H1 (cell line): Measurements from ENCODE around the gene SMARCB1. TPM values are rescaled to one million over a fixed set of nuclear protein-coding genes. Genes with fewer than 3 reads are reported as not detected.

Source experiments
- CTCF ChIA-PET: fragments of 300-600 bp; sonication (Branson Sonifier 250); formaldehyde crosslinking; loops from one replicate; lab custom pipeline; 2021; ENCODE audit not compliant: partially characterized antibody; lab: Charles Lee
- POLR2A ChIA-PET: fragments of 300-600 bp; sonication (Branson Sonifier 250); formaldehyde crosslinking; loops from one replicate; lab custom pipeline; 2021; ENCODE audit warnings: inconsistent platforms; ENCODE audit not compliant: partially characterized antibody; lab: Charles Lee
- DNase-seq, 2 experiments: peaks; one replicate each; pipeline versions ENCODE4 v3.0.0 to v3.0.0-alpha.2; 2010 to 2022; ENCODE audit warnings: low spot score in 2 of 2, low read depth in 1 of 2, mixed read lengths in 1 of 2
- FAIRE-seq: peaks from 2 replicates; lab custom pipeline; 2011; peaks lifted over from hg19 to GRCh38; lab: Jason Lieb, UNC
- H2AFZ ChIP-seq: 2 replicates; pipeline ENCODE4 v1.8.1; 2012; ENCODE audit warnings: low read length, inconsistent platforms
- H2AK5ac ChIP-seq: 2 replicates; pipeline ENCODE4 v1.6.1; 2013; ENCODE audit warnings: low read depth, low read length
- H2BK120ac ChIP-seq: replicated peaks from 2 replicates; pipeline ENCODE3; 2013; ENCODE audit warnings: low read depth, low read length, inconsistent platforms
- H2BK12ac ChIP-seq: 2 replicates; pipeline ENCODE4 v1.6.1; 2013; ENCODE audit warnings: low read depth, low read length
- H2BK15ac ChIP-seq: 2 replicates; pipeline ENCODE4 v1.6.1; 2013; ENCODE audit warnings: low read length
- H2BK20ac ChIP-seq: 2 replicates; pipeline ENCODE4 v1.6.1; 2013; ENCODE audit warnings: low read length
- H2BK5ac ChIP-seq: 2 replicates; pipeline ENCODE4 v1.6.1; 2013; ENCODE audit warnings: low read depth, low read length
- H3K14ac ChIP-seq: 2 replicates; pipeline ENCODE4 v1.6.1; 2013; ENCODE audit warnings: inconsistent platforms; ENCODE audit not compliant: insufficient read length
- H3K18ac ChIP-seq: 2 replicates; pipeline ENCODE4 v1.6.1; 2013; ENCODE audit warnings: low read length; ENCODE audit errors: extremely low read depth
- H3K23ac ChIP-seq: 2 replicates; pipeline ENCODE4 v1.6.1; 2013; ENCODE audit warnings: inconsistent platforms; ENCODE audit not compliant: insufficient read length
- H3K23me2 ChIP-seq: 2 replicates; pipeline ENCODE4 v1.6.1; 2013; ENCODE audit warnings: low read depth, low read length
- H3K27ac ChIP-seq: 2 replicates; pipeline ENCODE4 v1.6.1; 2011; ENCODE audit warnings: low read depth, low read length, inconsistent platforms
- H3K27me3 ChIP-seq, 4 experiments: replicated peaks in 1 of 4; 1 replicate in 1 of 4; 2 replicates in 3 of 4; pipeline versions ENCODE4 v1.6.1 to v1.8.1; 2011 to 2013; ENCODE audit warnings: low read length in 3 of 4, mild to moderate bottlenecking in 3 of 4, inconsistent platforms in 2 of 4, mixed read lengths in 2 of 4, moderate library complexity in 1 of 4; ENCODE audit not compliant: control insufficient read depth in 3 of 4, insufficient read depth in 3 of 4; ENCODE audit errors: extremely low read depth in 1 of 4
- H3K36me3 ChIP-seq, 4 experiments: 2 replicates each; pipeline versions ENCODE4 v1.6.1 to v1.8.1; 2011 to 2013; ENCODE audit warnings: mild to moderate bottlenecking in 4 of 4, low read length in 3 of 4, moderate library complexity in 2 of 4, control low read depth in 1 of 4, inconsistent platforms in 1 of 4; ENCODE audit not compliant: insufficient read depth in 4 of 4, control insufficient read depth in 2 of 4
- H3K4ac ChIP-seq: replicated peaks from 2 replicates; pipeline ENCODE3; 2013; ENCODE audit warnings: low read length, low read depth, mixed read lengths, inconsistent platforms; ENCODE audit not compliant: insufficient read length
- H3K4me1 ChIP-seq, 4 experiments: replicated peaks in 1 of 4; 1 replicate in 1 of 4; 2 replicates in 3 of 4; pipeline versions ENCODE4 v1.6.1 to v1.8.1; 2011 to 2013; ENCODE audit warnings: low read length in 3 of 4, inconsistent platforms in 2 of 4, mixed read lengths in 1 of 4; ENCODE audit not compliant: insufficient read depth in 4 of 4, control insufficient read depth in 3 of 4
- H3K4me2 ChIP-seq, 2 experiments: 2 replicates each; pipeline versions ENCODE4 v1.6.1 to v1.8.1; 2011 to 2013; ENCODE audit warnings: low read depth in 2 of 2, low read length in 2 of 2, control low read depth in 1 of 2, inconsistent platforms in 1 of 2, mild to moderate bottlenecking in 1 of 2; ENCODE audit not compliant: insufficient read depth in 1 of 2
- H3K4me3 ChIP-seq, 4 experiments: fragments of 200-600, 300-600 bp in 1 of 4; sonication (generic), shearing (Covaris generic), sonication (Bioruptor Twin) in 1 of 4; 2 replicates each; pipeline versions ENCODE4 v1.5.1 to v1.8.1; 2011 to 2016; ENCODE audit warnings: low read length in 4 of 4, low read depth in 3 of 4, control low read depth in 2 of 4, inconsistent platforms in 2 of 4, mild to moderate bottlenecking in 2 of 4, mixed read lengths in 1 of 4, moderate library complexity in 1 of 4; ENCODE audit not compliant: insufficient read depth in 2 of 4; ENCODE audit errors: extremely low read depth in 1 of 4
- H3K56ac ChIP-seq: replicated peaks from 2 replicates; pipeline ENCODE3; 2013; ENCODE audit warnings: low read depth, mild to moderate bottlenecking, mixed read lengths, low read length, inconsistent platforms; ENCODE audit not compliant: insufficient read length
- H3K79me1 ChIP-seq: 2 replicates; pipeline ENCODE4 v1.6.1; 2013; ENCODE audit warnings: low read depth, low read length, control low read depth
- H3K79me2 ChIP-seq, 2 experiments: 2 replicates each; pipeline versions ENCODE4 v1.6.1 to v1.8.1; 2012 to 2013; ENCODE audit warnings: low read length in 2 of 2, mild to moderate bottlenecking in 2 of 2, inconsistent platforms in 1 of 2; ENCODE audit not compliant: insufficient read depth in 2 of 2, control insufficient read depth in 1 of 2
- H3K9ac ChIP-seq, 4 experiments: replicated peaks in 1 of 4; 1 replicate in 1 of 4; 2 replicates in 3 of 4; pipeline versions ENCODE4 v1.6.1 to v1.8.1; 2011 to 2013; ENCODE audit warnings: low read depth in 3 of 4, low read length in 3 of 4, control low read depth in 2 of 4, mild to moderate bottlenecking in 2 of 4, moderate library complexity in 2 of 4, inconsistent platforms in 1 of 4; ENCODE audit errors: extremely low read depth in 1 of 4
- H3K9me3 ChIP-seq, 2 experiments: 2 replicates each; pipeline versions ENCODE4 v1.6.1 to v1.8.1; 2012 to 2013; ENCODE audit warnings: mild to moderate bottlenecking in 2 of 2, moderate library complexity in 2 of 2, control low read depth in 1 of 2, inconsistent platforms in 1 of 2, low read depth in 1 of 2, low read length in 1 of 2, mixed read lengths in 1 of 2; ENCODE audit not compliant: insufficient read depth in 2 of 2
- H4K20me1 ChIP-seq, 2 experiments: replicated peaks in 1 of 2; 2 replicates each; pipeline versions ENCODE3 to v1.8.1; 2011 to 2013; ENCODE audit warnings: inconsistent platforms in 2 of 2, low read length in 2 of 2, mild to moderate bottlenecking in 1 of 2; ENCODE audit not compliant: insufficient read depth in 2 of 2, control insufficient read depth in 1 of 2
- H4K5ac ChIP-seq: 2 replicates; pipeline ENCODE4 v1.6.1; 2013; ENCODE audit warnings: low read length, low read depth, mixed read lengths, inconsistent platforms; ENCODE audit not compliant: insufficient read length
- H4K8ac ChIP-seq: 2 replicates; pipeline ENCODE4 v1.8.0; 2013; ENCODE audit warnings: mild to moderate bottlenecking, moderate library complexity, low read length, inconsistent platforms; ENCODE audit not compliant: insufficient read depth; ENCODE audit errors: extremely low read depth
- H4K91ac ChIP-seq: replicated peaks from 2 replicates; pipeline ENCODE3; 2013; ENCODE audit warnings: low read length, mixed read lengths, inconsistent platforms; ENCODE audit not compliant: insufficient read length
- POLR2A ChIP-seq, 2 experiments: IDR thresholded peaks; 1 replicate in 1 of 2; 2 replicates in 1 of 2; pipeline ENCODE4 v1.6.1; 2011; ENCODE audit warnings: low read depth in 2 of 2, low read length in 2 of 2, mild to moderate bottlenecking in 2 of 2; ENCODE audit errors: control extremely low read depth in 1 of 2
- RAD21 ChIP-seq, 2 experiments: IDR thresholded peaks in 1 of 2; conservative IDR thresholded peaks in 1 of 2; 2 replicates each; pipeline ENCODE4 v1.6.1; 2011; ENCODE audit warnings: low read depth in 2 of 2, low read length in 2 of 2, improper control_type of control experiment in 1 of 2, inconsistent platforms in 1 of 2, mild to moderate bottlenecking in 1 of 2, moderate library complexity in 1 of 2
- RNF2 ChIP-seq: fragments of 200-900, 300-1000 bp; sonication (generic); IDR thresholded peaks from 2 replicates; pipeline ENCODE4 v1.7.1; 2016; ENCODE audit warnings: borderline replicate concordance, low read depth, mild to moderate bottlenecking, antibody characterized with exemption, low read length; ENCODE audit not compliant: poor library complexity, severe bottlenecking; ENCODE audit errors: missing control alignments
- SRF ChIP-seq: IDR thresholded peaks from 2 replicates; pipeline ENCODE4 v1.6.1; 2011; ENCODE audit warnings: mild to moderate bottlenecking, low read depth, low read length, moderate library complexity
- TCF12 ChIP-seq: IDR thresholded peaks from 2 replicates; pipeline ENCODE4 v1.6.1; 2011; ENCODE audit warnings: low read depth, mild to moderate bottlenecking, low read length
- WGBS, 2 experiments: shearing (Covaris generic) in 1 of 2; methylation state at CpG; one replicate each; pipeline versions ENCODE4 v1.1.6 to v1.1.7; 2013 to 2015; ENCODE audit warnings: low lambda C conversion rate in 2 of 2, mixed read lengths in 2 of 2, inconsistent platforms in 1 of 2, low coverage in 1 of 2, missing lambda C conversion rate in 1 of 2; ENCODE audit not compliant: insufficient replicate concordance in 2 of 2, insufficient coverage in 1 of 2, insufficient read length in 1 of 2; ENCODE audit errors: extremely low coverage in 1 of 2, missing lambda C conversion rate in 1 of 2; 5-methylcytosine and 5-hydroxymethylcytosine counted together
- polyA plus RNA-seq, 7 experiments: library from polyadenylated mRNA; depleted of rRNA in 3 of 7; stranded (reverse) in 5 of 7; unstranded in 2 of 7; fragments of >200 nt in 5 of 7; fragments of 200-250 nt in 2 of 7; gene quantifications; 1 replicate in 5 of 7; 2 replicates in 1 of 7; 4 replicates in 1 of 7; pipeline versions ENCODE4 v1.2.1 to v1.2.3, GENCODE V29; 2011 to 2013; ENCODE audit warnings: missing spikeins in 2 of 7, mixed read lengths in 2 of 7
- total RNA-seq: library from RNA; stranded (reverse); fragmentation: NEBNext Ultra II Directional; extraction: Animal tissue kit (Norgen Biotek cat#: 25700); gene quantifications from 2 replicates; pipeline ENCODE4 v1.2.1, GENCODE V29; 2021

SMARCB1 gene
- total and polyA plus RNA-seq, 2 of the 8 experiments (the other 6 are each of a cell fraction or from before 2014, with no cell fraction given), result 116 to 145 TPM

DNA sequence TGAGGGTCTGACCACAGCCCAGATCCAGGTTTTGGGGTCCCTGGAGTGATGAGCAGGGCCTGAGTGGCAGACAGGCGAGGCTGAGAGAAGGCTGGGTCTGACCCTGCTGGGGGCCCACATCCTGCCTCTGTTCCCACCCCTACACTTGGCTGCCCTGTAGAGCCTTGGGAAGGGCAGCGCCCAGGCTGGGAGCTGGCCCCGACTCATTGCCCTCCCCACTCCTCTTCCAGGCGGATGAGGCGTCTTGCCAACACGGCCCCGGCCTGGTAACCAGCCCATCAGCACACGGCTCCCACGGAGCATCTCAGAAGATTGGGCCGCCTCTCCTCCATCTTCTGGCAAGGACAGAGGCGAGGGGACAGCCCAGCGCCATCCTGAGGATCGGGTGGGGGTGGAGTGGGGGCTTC lies 47.1 kb downstream of the SMARCB1 start:
- Histone ChIP-seq H4K5ac (no peak overlapping the region), H3K23ac (no peak overlapping the region), H4K8ac (no peak overlapping the region), H2BK20ac (no peak overlapping the region), H3K9me3 (no peaks in the 10 kb centered on the region), H2AK5ac (no peak overlapping the region), H3K4me2 (no peak overlapping the region), H2BK120ac (no peak overlapping the region), H3K56ac (no peak overlapping the region), H3K23me2 (peaks cover 9% of the 10 kb centered on the region; the same call in 1 of the 2 replicates), H3K79me2 (no peaks in the 10 kb centered on the region; a peak in 1 of 4 replicates), H3K79me1 (peaks cover 4% of the 10 kb centered on the region; the same call in 1 of the 2 replicates), H3K4me1 (peaks cover 0 to 8% (median 6%) of the 10 kb centered on the region in 4 experiments; a peak in 5 of 7 replicates), H2BK12ac (no peak overlapping the region), H4K91ac (no peak overlapping the region), H4K20me1 (peaks cover 6 to 27% of the 10 kb centered on the region in 2 experiments), H3K27me3 (no peaks in the 10 kb centered on the region), H3K9ac (no peak overlapping the region), H3K14ac (no peak overlapping the region), H3K4ac (no peak overlapping the region), H3K18ac (no peak overlapping the region), H2AFZ (no peak overlapping the region), H3K36me3 (peaks cover 0 to 27% (median 9%) of the 10 kb centered on the region in 4 experiments; a peak in 4 of 8 replicates), H3K27ac (no peak overlapping the region), H2BK5ac (no peak overlapping the region), H3K4me3 (no peak overlapping the region), H2BK15ac (no peak overlapping the region)
- POLR2A ChIA-PET, result interaction anchor here (1.0 kb wide), 1 partner anchor 12 kb away, joined by 3 read pairs; no protein-coding TSS in a partner anchor
- TF ChIP-seq SRF (no peak), RNF2 (no peak), POLR2A (IDR thresholded peaks at IDR 0.05; ENCODE audit: control extremely low read depth in 1 of 2, low read depth in 2 of 2, low read length in 2 of 2) (no peak), TCF12 (no peak), RAD21 (IDR thresholded peaks at IDR 0.05 in 1 of 2, conservative IDR thresholded peaks at IDR 0.05 in 1 of 2; ENCODE audit: low read depth in 2 of 2, low read length in 2 of 2) (no peak)
- no peak for DNase-seq
- no peak for FAIRE-seq
- CTCF ChIA-PET, result interaction anchor here (0.6 kb wide), 1 partner anchor 16 kb away, joined by 3 read pairs; no protein-coding TSS in a partner anchor
- 94% methylated on average over 12 of the region's 13 CpGs; no CpG with 5 or more reads in 1 of the 2 experiments for WGBS, 2 experiments
